ENCODE data around the gene TBC1D3B.
"Not testable (repeated sequence)": the region's sequence is repeated elsewhere in the genome, so short reads cannot be mapped to it uniquely, and the experiment has no call there.

Gene TBC1D3B

DNA sequence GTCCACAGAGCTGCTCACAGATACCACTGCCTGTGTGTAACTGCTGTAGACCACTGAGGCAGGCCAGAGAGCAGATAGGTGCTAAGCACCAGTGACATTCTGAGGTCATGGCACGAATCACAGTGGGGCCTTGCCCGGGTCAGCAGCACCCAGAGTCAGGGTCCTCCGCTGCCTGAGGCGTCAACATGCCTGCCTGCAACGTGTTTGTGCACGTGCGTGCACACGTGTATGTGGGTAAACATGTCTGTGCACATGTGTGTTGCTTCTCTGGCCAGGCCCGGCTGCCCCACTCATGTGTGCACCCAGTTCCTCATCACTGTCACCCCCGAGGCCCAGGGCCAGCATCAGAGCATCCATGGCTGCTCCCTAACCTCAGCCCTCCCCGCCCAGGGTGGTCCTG lies at the start of gene TBC1D3B:
Gene TBC1D3B (minus strand): TSS at position 101 of the 400 bp plus-strand sequence. CDS start 1,586 bp downstream, outside the sequence.
- not testable (repeated sequence) for DNase-seq

DNA sequence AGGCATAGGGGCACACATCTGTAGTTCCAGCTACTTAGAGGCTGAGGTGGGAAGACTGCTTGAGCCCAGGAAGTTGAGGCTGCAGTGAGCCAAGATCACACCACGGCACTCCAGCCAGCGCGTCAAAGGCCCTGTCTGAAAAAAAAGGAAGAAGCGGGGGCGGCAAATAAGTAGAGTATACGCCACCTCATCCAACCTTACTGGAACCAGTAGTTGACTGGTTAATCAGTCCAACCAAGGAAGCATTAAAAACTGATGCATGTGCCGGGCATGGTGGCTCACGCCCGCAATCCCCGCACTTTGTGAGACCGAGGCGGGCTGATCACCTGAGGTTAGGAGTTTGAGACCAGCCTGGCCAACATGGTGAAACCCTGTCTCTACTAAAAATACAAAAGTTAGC lies 46.5 kb upstream of the TBC1D3B start:
- DNase-seq: not testable (repeated sequence)

DNA sequence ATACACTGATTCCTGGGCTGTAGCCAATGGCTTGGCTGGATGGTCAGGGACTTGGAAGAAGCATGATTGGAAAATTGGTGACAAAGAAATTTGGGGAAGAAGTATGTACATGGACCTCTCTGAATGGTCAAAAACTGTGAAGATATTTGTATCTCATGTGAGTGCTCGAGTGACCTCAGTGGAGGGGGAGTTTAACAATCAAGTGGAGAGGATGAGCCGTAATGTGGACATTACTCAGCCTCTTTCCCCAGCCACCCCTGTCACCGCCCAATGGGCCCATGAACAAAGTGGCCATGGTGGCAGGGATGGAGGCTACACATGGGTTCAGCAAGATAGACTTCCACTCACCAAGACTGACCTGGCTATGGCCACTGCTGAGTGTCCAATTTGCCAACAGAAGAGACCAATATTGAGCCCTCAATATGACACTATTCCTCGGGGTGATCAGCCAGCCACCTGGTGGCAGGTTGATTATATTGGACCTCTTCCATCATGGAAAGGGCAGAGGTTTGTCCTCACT lies 45.2 kb upstream of the TBC1D3B start:
- DNase-seq: not testable (repeated sequence)

DNA sequence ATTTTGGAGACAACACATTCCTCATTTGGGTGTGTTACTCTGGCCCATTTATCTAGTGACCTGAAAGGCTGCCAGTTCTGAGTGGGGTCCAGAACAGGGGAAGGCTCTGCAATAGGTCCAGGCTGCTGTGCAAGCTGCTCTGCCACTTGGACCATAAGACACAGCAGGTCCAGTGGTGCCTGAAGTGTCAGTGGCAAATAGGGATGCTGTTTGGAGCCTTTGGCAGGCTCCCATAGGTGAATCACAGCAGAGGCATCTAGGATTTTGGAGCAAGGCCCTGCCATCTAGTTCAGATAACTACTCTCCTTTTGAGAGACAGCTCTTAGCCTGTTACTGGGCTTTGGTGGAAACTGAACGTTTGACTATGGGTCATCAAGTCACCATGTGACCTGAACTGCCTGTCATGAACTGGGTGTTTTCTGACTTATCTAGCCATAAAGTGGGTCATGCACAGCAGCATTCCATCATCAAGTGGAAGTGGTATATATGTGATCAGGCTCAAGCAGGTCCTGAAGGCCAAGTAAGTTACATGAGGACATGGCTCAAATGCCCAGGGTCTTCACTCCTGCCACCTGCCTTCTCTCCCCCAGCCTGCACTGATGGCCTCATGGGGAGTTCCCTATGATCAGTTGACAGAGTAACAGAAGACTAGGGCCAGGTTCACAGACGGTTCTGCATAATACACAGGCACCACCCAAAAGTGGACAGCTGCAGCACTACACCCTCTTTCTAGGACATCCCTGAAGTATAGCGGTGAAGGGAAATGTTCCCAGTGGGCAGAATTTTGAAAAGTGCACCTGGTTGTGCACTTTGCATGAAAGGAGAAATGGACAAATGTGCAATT lies 44.5 kb upstream of the TBC1D3B start:
- not testable (repeated sequence) for DNase-seq

DNA sequence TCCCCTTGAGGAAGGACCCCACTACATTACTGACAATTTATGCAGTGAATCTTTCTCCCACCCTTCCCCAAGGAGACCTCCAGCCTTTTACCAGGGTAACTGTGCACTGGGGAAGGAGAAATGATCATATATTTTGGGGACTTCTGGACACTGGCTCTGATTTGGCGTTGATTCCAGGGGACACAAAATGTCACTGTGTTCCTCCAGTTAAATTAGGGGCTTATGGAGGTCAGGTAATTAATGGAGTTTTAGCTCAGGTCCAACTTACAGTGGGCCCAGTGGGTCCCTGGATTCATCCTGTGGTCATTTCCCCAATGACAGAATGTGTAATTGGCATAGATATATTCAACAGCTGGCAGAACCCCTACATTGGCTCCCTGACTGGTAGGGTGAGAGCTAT lies 43.1 kb upstream of the TBC1D3B start:
- DNase-seq: not testable (repeated sequence)

DNA sequence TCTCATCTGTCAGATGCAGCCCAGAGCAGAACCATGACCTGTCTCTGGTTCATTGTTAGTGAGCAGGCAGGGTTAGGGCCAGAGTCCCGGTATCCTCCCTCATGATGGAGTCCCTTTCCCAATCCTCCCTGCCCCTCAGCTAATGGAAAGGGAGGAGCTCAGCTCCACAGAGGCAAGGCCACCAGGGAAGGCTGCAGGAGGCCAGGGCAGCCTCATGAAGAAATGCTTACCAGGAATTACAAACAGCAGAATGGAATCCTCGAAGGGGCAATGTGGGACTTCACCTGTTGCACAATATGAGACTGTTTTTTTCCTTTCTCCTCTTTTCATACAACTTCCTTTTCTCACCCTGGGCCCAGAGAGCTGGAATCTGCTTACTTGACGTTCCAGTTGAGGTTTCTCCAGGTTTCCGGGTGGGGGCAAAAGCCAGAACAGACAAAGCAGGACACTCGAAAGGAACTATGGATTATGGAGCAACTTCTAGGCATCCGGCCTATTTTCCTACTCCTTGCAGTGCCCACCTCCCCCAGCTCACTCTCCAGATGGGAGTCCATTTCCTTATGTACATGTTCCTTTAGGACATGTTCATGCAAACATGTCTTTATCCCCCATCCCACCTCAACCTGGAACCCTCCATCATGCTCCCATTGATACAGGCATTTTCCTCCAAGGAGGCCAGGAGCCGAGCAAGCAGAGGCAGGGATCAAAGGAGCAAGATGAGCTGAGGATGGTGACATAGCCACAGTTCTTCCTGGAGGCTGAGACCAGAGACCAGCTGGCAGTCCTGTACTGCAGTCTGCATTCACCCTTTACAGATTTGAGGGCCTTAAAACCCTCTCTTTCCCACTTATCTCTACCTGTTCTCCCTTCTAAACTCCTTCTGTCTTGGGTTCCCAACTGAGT lies 39.2 kb upstream of the TBC1D3B start:
- DNase-seq: not testable (repeated sequence)

DNA sequence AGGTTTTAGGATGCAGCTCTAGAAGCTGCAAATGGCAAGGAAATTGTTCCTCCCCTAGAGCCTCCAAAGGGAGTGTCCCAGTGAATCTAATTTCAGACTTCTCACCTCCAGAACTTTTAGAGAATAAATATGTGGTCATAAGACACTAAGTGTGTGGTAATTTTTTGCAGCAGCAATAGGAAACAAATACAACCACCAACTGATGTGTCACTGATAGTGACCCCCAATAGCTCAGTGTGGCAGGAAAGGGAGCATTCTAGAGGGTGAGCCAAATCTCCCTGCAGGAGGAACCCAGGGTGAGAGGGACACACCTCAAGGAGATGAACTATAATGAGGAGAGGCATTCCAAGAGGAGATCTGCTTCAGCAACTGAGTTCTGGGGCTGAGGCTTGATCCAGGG lies 38.5 kb upstream of the TBC1D3B start:
- no peak for DNase-seq

DNA sequence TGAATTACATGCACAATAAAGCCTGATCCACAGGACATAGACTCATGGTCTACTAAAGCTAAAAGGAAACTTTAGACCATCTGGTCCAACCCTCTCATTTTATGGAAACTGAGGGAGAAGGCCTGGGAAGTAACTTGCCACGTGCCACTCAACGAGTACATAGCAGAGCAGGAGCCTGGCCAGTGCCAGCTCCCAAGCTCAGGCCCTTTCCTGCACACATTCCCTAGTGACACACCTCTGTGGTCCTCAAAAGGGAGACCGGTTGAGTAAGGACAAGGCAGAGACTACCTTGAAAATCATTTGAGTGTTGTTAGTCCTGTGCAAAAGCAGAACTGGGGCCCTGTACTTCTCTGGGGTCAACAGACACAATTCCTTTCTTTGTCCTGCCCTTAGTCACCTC lies 37.3 kb upstream of the TBC1D3B start:
- no peak for DNase-seq

DNA sequence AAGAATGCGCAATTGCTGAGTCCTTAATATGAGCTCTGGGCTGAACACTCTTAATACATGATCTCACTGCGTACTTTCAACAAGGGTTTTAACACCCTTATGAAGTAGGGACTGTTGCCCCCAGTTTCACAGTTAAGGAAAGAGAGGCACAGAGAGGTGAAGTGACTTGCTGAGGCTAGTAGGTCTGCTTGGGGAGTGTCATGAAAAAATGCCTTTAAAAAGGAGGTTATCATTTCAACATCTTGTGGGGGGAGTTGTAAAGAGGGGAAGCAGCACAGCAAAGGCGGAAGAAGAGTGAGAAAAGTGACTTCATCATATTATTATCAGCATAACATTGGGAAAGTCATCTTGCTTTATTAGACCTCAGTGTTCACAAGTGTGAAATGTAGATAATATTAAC lies 36.5 kb upstream of the TBC1D3B start:
- DNase-seq: no peak

DNA sequence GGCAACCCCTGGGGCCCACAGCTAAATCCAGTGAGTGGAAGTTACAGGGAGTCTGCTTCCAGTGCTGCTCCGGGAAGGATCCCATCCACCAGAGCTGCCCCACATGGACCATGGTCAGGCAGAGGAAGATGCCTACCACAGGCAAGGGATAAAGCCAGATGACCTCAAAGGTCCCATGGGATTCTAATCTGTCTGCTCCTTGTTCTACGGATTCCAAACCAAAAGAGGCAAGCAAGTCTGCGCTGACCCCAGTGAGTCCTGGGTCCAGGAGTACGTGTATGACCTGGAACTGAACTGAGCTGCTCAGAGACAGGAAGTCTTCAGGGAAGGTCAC lies 35.8 kb upstream of the TBC1D3B start:
- DNase-seq: no peak

DNA sequence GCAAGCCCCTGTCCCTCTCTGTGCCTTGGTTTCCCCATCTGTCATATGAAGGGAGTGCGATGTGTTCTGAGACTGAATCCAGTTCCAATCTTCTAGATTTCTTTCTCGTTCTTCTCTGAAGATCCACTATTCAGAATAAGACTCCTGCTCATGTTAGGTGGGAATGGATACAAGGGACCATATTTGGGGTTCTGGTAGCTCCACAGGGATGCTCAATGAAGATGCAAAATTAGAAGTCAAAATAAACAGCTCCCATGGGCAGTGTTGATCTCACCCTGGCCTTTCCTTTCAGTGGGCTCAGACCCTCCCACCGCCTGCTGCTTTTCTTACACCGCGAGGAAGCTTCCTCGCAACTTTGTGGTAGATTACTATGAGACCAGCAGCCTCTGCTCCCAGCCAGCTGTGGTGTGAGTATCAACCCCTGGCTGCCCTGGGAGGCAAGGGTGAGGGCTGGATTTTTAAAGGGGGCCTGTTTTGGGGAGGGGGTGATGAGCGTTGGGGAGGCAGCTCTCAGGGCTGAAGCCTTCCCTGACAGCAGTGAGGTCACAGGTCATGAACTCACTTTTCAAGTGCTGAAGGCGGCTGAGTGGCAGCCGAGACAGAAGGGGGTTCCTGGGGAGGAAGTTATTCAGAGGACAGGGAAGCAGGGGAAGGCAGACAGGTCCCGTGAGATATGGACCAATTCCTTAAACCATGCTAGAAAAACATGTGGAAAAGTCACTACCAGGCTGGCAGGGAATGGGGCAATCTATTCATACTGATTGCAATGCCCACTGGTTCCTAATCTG lies 35.2 kb upstream of the TBC1D3B start:
- DNase-seq: not testable (repeated sequence)

DNA sequence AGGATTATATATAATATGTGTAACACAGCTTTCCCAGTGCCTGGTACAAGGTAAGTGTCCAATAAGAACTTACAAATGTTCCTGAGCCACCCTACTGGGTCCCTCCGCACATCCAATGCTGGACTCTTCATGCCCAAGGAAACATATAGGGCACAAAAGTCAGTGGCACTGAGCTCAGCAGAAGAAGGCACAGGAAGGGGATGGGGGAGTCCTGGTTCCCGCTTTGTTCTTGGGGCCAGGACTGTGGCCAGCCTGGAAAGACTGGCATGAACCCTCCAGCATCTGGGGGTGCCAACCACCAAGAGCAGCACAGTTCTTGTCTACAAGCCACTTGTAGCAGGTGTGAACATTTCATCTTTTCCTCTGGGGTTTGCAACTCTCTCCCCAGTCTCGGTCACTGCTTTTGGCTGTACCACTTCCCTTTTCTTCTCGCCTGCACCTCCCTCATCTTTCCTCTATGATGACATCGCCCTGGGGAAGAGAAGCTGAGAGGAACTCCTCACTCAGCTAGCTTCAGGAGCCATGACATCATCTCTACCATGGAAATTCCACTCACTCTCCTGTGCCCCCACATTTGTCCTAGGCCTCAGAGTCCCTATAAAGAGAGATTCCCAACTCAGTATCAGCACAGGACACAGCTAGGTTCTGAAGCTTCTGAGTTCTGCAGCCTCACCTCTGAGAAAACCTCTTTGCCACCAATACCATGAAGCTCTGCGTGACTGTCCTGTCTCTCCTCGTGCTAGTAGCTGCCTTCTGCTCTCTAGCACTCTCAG lies 34.2 kb upstream of the TBC1D3B start, which contains the start of gene CCL4L2:
Gene CCL4L2 (plus strand): TSS at position 625 of the 773 bp plus-strand sequence.
- DNase-seq: not testable (repeated sequence)

DNA sequence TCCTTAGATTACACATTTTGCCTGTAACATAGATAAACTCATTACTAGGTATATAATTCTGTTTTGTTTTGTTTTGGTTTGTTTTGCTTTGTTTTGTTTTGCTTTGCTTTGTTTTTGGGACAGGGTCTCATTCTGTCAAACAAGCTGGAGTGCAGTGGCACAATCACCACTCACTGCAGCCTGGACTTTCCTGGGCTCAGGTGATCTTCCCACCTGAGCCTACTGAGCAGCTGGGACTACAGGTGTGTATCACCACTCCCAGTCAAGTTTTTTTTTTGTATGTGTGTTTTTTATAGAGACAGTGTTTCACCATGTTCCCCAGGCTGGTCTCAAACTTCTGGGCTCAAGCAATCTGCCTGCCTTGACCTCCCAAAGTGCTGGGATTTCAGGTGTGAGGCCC lies 33.1 kb upstream of the TBC1D3B start:
- no peak for DNase-seq

DNA sequence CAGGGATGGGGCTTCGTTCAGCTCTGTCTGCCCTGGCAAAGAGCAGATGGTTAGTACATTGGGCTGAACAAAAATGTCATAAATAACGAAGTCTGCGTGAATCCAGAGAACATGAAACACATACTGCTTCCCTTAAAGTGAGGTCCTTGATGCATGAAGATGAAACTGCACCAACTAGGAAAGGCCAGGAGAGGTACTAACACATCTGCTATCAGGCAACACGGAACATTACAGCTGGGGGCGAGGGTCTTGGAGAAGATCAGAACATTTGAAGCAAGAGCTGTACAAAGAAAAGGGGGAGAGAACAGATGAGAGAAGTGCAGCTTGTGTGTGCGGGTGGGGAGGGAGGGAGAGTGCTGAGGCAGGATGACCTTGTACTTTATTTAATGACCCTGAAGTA lies 30.9 kb upstream of the TBC1D3B start:
- DNase-seq: not testable (repeated sequence)

DNA sequence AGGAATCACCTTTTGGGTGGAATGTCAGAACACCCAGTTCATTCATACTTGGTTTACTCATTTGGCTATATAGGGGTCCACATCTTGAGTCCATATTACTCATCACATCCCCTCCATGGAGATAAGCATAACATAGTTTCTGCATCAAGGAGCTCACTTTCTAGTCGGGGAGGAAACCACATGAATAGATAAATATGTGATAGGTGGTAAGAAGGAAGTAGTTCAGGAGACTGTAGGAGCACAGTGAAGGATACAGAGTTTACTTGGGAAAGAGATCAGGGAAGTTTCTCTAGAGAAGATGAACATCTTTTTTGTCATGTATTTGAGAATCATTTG lies 30.0 kb upstream of the TBC1D3B start:
- DNase-seq: not testable (repeated sequence)

DNA sequence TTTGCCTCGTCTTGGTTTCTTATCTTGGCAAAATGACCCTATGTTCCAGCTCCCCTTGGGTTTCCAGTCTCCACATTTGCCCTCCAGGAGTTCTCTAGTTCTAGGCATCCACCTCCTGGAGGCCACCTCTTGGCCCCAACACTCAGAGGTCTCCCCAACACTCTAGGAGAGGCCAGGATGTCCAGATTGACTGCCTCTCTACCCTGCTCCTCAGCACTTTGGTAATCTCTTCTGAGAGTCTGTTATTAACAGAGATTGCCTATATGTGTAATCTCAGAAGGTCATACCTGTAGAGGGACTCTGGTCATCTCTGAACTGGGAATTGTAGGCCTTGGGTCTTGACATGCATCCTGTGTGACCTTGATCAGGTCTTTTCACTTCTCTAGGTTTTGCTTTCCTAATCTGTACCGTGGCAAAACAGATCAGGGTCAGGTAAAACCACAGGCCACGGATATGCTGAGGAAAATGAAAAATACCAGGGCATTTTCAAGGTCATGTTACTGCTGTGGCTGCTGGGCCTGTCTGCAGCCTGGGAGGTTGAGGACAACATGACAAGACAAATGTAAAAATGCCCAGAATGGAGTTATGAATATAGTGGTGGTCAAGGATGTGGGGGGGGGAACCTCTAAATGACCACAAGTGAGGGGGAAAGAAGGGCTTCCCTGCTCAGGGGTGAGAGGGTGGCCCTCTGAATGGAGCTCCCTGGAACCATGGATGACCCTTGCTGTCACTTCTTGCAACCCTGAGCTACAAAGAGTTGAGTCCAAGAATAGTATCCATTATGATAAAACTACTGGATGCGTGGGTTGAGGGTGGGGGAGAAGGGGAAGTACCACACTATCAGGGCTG lies 29.4 kb upstream of the TBC1D3B start:
- DNase-seq: no peak

DNA sequence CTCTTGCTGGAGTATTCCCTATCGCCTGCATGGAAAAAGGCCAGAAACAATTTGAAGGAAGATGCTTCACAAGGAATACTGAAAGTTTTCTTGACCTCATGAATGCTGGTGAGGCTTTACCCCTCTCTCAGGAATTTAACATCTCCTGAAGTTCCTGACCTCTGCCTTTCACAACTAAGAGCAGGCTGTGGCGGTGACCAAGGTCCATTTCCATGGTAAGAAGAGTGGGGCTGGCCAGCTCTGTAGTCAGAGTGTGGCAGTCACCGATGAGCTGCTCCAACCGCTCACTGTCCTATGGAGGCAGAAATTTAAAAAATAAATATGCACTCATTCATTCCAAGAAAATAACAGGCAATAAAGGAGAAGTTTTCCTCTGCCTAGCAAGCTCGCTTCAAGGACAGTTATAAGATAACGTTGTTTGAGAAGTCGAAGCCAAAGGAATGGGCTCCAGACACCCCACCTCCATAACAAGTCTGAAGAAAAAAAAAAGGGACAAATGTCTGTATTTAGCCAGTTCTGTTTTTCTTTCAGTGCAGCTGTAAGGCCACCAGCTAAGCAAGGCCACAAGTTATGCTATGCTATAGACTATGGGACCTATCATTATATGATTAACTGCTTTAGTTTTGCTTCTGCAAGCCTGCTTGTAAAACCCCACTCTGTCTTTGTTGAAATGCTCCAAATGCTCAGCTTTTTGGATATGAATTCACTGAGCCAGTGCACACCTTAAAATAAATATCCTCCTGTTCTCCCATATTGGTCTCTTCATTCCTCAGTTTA lies 28.5 kb upstream of the TBC1D3B start:
- DNase-seq: no peak

DNA sequence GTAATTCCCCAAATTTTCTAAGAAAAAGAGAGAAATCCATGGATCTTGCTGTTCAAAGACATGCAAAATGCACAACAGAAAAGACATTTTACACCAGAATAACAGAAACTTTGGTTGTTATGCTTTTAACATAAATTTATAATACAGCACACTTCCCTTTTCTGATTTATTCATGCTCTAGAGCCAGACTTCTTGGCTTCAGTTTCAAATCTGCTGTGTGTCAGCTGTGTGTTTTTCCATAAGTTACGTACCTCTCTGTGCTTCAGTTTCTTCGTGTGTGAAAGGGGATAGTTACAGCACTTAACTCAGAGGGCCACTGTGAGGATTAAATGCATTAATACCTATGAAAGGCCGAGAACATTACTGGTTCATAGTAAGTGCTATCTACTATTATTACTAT lies 26.9 kb upstream of the TBC1D3B start:
- no peak for DNase-seq

DNA sequence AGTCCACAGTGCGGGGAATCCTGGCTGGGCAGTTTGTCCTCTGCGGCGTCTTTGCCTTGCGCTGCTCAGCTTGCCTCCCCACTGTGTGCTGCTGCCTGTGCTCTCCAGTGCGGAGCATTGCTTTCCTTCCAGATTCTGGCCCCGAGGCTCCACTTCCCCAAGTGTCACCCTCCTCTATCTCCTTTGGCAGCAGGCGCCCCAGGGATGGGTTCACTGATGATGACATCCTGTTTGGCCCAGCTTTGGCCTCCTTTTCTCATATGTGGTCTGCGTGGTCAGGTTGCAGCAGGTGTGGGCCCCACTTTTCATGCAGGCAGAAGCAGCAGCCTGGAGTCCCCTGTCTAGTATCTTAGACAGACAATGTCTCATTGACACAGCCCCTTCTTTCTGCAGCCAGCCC lies 25.1 kb upstream of the TBC1D3B start:
- not testable (repeated sequence) for DNase-seq

DNA sequence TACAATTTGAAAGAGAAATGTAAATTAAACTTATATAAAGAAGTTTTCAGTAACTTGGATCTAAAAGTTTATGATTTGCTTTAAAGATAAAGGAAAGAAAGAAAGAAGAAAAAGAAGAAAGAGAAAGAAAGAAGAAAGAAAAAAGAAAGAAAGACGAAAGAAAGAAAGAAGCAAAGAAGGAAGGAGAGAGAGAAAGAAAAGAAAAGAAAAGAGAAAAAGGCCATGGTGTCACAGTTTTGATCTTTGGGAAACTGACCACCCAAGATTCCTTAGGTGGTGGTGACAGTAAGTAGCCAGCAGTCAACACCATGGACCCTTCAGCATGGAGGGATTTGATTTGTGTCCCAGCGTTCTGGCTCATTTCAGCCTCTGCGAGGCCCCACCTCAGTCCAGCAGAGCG lies 24.7 kb upstream of the TBC1D3B start:
- DNase-seq: not testable (repeated sequence)

All from CD4-positive, alpha-beta T cell treated with Interleukin-10 for 1 hour (primary cell).